GM12878 (cell line): ENCODE data around the gene ADPRHL1. TPM values are rescaled to one million over a fixed set of nuclear protein-coding genes. Genes with fewer than 3 reads are reported as not detected.

ENCODE experiments used
- BACH1 ChIP-seq: fragments of 450-650 bp; IDR thresholded peaks from 2 replicates; pipeline ENCODE4 v1.6.1; 2017; ENCODE audit warnings: mild to moderate bottlenecking, borderline replicate concordance
- EZH2 ChIP-seq: IDR thresholded peaks from 2 replicates; pipeline ENCODE4 v1.6.1; 2012; ENCODE audit warnings: low read depth, mild to moderate bottlenecking, control low read depth, inconsistent platforms, low read length, borderline replicate concordance; ENCODE audit not compliant: control insufficient read depth
- NFXL1 ChIP-seq: fragments of 450-650 bp; IDR thresholded peaks from 2 replicates; pipeline ENCODE4 v1.6.1; 2017; ENCODE audit warnings: antibody characterized with exemption, mild to moderate bottlenecking, borderline replicate concordance
- WRNIP1 ChIP-seq: IDR thresholded peaks from 2 replicates; pipeline ENCODE4 v1.6.1; 2011; ENCODE audit warnings: low read depth, low read length, improper control_type of control experiment, borderline replicate concordance
- YBX1 ChIP-seq: fragments of 450-650 bp; IDR thresholded peaks from 2 replicates; pipeline ENCODE4 v1.6.1; 2016; ENCODE audit warnings: antibody characterized with exemption
- ZNF622 ChIP-seq: fragments of 450-650 bp; IDR thresholded peaks from 2 replicates; pipeline ENCODE4 v1.6.1; 2017; ENCODE audit warnings: mild to moderate bottlenecking, inconsistent platforms
- polyA plus RNA-seq, 11 experiments: library from polyadenylated mRNA; depleted of rRNA in 4 of 11; unstranded in 6 of 11; stranded (reverse) in 5 of 11; fragments of >200 nt; fragmentation: Nextera tagmentation in 4 of 11; fragmentation: Illumina TruSeq in 1 of 11; extraction: Ambion mirVana in 4 of 11; extraction: Trizol in 1 of 11; gene quantifications; 1 replicate in 1 of 11; 2 replicates in 10 of 11; pipeline versions ENCODE4 v1.2.1 to v1.2.3, GENCODE V29; 2011 to 2016; ENCODE audit warnings: inconsistent platforms in 2 of 11, missing spikeins in 2 of 11, low read depth in 1 of 11
- total RNA-seq, 4 experiments: library from RNA; depleted of rRNA in 3 of 4; stranded (reverse); fragments of >200 nt in 3 of 4; fragmentation: Illumina TruSeq in 1 of 4; extraction: Trizol in 1 of 4; gene quantifications; 2 replicates each; pipeline versions ENCODE4 v1.2.1 to v1.2.3, GENCODE V29; 2013 to 2021
- TF ChIP-seq, protein P1 (sequence below): IDR thresholded peaks from 2 replicates; pipeline ENCODE4 v1.6.1; 2012; ENCODE audit warnings: mild to moderate bottlenecking, low read depth, low read length
- TF ChIP-seq, protein P2 (sequence below): fragments of 450-650 bp; IDR thresholded peaks from 2 replicates; pipeline ENCODE4 v1.6.1; 2016; ENCODE audit warnings: mild to moderate bottlenecking
- TF ChIP-seq, protein P3 (sequence below): fragments of 150-350 bp; IDR thresholded peaks from 2 replicates; pipeline ENCODE4 v1.6.1; 2014; ENCODE audit warnings: mild to moderate bottlenecking, low read depth, low read length
- TF ChIP-seq, protein P4 (sequence below): IDR thresholded peaks from 2 replicates; pipeline ENCODE4 v1.6.1; 2011; ENCODE audit warnings: low read depth, low read length, improper control_type of control experiment, borderline replicate concordance

The ADPRHL1 gene
- total and polyA plus RNA-seq, 10 of the 15 experiments (the other 5 are each of a cell fraction or from before 2014, with no cell fraction given): 0.05 to 1.9 (median 1.0) TPM

DNA sequence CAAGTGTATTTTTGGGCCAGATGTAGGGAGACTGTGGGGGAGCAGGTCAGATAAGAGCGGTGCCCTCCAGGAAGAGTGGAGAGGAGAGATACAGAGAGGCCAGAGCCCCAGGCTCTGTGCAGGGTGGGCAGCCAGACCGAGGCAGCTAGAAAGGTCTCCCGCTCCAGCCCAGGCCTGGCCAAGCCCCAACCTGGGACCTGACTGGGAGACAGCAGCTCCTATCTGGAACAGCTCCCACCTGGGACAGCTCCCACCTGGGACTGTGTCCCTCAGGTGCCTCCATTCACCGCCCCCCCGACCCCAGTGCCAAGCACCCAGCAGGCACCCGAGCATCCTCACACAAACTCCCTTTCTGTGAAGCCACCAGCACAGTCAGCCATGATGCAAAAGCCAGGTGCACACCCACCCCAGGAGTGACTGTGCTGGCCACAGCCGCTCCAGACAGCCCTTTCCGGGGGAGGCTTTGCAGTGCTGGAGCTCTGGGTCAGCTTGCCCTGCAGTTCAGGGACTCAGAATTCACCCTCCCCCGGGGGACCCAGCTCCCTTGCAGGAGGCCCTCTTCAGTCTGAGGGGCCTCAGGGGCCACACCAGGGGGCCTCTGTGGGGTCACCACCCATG, 87.2 kb downstream of the ADPRHL1 start (continued):
- TF ChIP-seq, protein P1, sequence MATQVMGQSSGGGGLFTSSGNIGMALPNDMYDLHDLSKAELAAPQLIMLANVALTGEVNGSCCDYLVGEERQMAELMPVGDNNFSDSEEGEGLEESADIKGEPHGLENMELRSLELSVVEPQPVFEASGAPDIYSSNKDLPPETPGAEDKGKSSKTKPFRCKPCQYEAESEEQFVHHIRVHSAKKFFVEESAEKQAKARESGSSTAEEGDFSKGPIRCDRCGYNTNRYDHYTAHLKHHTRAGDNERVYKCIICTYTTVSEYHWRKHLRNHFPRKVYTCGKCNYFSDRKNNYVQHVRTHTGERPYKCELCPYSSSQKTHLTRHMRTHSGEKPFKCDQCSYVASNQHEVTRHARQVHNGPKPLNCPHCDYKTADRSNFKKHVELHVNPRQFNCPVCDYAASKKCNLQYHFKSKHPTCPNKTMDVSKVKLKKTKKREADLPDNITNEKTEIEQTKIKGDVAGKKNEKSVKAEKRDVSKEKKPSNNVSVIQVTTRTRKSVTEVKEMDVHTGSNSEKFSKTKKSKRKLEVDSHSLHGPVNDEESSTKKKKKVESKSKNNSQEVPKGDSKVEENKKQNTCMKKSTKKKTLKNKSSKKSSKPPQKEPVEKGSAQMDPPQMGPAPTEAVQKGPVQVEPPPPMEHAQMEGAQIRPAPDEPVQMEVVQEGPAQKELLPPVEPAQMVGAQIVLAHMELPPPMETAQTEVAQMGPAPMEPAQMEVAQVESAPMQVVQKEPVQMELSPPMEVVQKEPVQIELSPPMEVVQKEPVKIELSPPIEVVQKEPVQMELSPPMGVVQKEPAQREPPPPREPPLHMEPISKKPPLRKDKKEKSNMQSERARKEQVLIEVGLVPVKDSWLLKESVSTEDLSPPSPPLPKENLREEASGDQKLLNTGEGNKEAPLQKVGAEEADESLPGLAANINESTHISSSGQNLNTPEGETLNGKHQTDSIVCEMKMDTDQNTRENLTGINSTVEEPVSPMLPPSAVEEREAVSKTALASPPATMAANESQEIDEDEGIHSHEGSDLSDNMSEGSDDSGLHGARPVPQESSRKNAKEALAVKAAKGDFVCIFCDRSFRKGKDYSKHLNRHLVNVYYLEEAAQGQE: no peak
- TF ChIP-seq, protein P2, sequence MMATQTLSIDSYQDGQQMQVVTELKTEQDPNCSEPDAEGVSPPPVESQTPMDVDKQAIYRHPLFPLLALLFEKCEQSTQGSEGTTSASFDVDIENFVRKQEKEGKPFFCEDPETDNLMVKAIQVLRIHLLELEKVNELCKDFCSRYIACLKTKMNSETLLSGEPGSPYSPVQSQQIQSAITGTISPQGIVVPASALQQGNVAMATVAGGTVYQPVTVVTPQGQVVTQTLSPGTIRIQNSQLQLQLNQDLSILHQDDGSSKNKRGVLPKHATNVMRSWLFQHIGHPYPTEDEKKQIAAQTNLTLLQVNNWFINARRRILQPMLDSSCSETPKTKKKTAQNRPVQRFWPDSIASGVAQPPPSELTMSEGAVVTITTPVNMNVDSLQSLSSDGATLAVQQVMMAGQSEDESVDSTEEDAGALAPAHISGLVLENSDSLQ: no peak
- no peak for TF ChIP-seq NFXL1
- no peak for TF ChIP-seq YBX1
- TF ChIP-seq WRNIP1: no peak
- TF ChIP-seq EZH2: no peak
- no peak for TF ChIP-seq BACH1
- TF ChIP-seq, protein P3, sequence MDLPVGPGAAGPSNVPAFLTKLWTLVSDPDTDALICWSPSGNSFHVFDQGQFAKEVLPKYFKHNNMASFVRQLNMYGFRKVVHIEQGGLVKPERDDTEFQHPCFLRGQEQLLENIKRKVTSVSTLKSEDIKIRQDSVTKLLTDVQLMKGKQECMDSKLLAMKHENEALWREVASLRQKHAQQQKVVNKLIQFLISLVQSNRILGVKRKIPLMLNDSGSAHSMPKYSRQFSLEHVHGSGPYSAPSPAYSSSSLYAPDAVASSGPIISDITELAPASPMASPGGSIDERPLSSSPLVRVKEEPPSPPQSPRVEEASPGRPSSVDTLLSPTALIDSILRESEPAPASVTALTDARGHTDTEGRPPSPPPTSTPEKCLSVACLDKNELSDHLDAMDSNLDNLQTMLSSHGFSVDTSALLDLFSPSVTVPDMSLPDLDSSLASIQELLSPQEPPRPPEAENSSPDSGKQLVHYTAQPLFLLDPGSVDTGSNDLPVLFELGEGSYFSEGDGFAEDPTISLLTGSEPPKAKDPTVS: no peak
- no peak for TF ChIP-seq ZNF622
- TF ChIP-seq, protein P4, sequence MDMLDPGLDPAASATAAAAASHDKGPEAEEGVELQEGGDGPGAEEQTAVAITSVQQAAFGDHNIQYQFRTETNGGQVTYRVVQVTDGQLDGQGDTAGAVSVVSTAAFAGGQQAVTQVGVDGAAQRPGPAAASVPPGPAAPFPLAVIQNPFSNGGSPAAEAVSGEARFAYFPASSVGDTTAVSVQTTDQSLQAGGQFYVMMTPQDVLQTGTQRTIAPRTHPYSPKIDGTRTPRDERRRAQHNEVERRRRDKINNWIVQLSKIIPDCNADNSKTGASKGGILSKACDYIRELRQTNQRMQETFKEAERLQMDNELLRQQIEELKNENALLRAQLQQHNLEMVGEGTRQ: no peak
